ENCODE results near the gene TCF7L2. TPM values are rescaled to one million over a fixed set of nuclear protein-coding genes. Genes with fewer than 3 reads are reported as not detected.
A peak's percentile ranks its signal among the peaks of the same experiment; 100 is the strongest.

The TCF7L2 gene
- total and polyA plus RNA-seq, 2 donors, result 1.4 to 11.1 TPM

DNA sequence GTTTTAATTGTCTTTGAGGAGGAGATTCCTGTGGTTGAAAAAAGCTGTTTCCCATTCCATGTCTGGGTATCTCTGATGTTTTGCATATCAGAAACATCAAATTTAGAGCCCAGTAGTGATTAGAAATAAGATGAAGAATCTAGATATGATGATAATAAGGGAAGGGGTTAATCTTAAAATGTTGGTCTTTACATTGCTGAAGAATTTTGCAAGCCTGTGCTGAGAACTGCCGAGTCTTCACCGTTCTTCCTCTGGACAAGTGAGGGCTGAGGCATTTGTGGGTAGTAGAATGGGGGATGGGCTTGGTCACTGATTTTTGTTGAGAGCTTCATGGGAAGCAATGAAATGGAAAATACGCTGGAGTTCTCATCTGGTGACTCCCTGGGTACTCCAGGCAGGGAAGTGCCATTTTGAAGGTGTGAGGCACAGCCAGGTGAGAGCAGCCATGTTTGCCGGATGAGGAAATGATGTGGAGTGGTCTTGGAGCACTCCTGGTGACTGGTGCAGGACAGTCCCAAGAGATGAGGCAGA, 10.2 kb downstream of the TCF7L2 start:
- Histone ChIP-seq H3K9me3 (ENCODE audit: control insufficient read depth in 2 of 2, insufficient read depth in 1 of 2, low read length in 1 of 2) (no peaks in the 10 kb centered on the region), H3K4me3 (ENCODE audit: low read length in 2 of 2) (no peak overlapping the region), H3K27me3 (ENCODE audit: control insufficient read depth in 2 of 2, insufficient read depth in 1 of 2, low read length in 1 of 2) (peaks cover 0 to 3% of the 10 kb centered on the region in 2 donors), H3K4me1 (ENCODE audit: control insufficient read depth in 2 of 2, insufficient read depth in 2 of 2, low read length in 2 of 2) (peaks cover 0 to 14% of the 10 kb centered on the region in 2 donors), H3K36me3 (ENCODE audit: control insufficient read depth in 2 of 2, insufficient read depth in 2 of 2, low read length in 1 of 2) (peaks cover 0 to 3% of the 10 kb centered on the region in 2 donors), H3K27ac (ENCODE audit: low read depth in 1 of 2, low read length in 1 of 2) (no peak overlapping the region)
- DNase-seq (ENCODE audit: low read depth in 6 of 9, low spot score in 9 of 9), result no peak
- 96% methylated on average over 4 of the region's 4 CpGs for WGBS

DNA sequence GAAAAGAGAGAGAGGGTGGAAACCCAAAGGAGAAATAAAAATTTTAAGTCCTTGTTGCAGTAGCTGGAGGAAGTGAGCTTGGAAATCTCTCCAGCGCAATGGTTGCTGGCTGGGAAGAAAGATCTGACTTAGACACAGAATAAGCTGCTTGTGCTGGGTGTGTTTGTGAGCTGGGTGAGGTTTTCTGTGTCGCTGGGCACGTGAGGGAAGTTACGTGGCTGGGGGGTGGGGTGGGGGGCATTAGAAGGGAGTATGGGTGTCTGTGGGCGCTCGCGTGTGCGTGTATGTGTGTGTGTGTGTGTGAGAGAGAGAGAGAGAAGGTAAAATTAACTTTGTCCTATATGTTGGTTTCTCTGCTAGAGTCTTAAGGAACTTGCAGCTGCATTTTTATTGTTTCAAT, 11.6 kb downstream of the TCF7L2 start:
- H3K27ac ChIP-seq (ENCODE audit: low read depth in 1 of 2, low read length in 1 of 2), result no peak overlapping the region
- H3K9me3 ChIP-seq (ENCODE audit: control insufficient read depth in 2 of 2, insufficient read depth in 1 of 2, low read length in 1 of 2), result no peaks in the 10 kb centered on the region
- peaks cover 0 to 3% of the 10 kb centered on the region in 2 donors for H3K36me3 ChIP-seq (ENCODE audit: control insufficient read depth in 2 of 2, insufficient read depth in 2 of 2, low read length in 1 of 2)
- 34% methylated on average over 8 of the region's 8 CpGs for WGBS
- H3K27me3 ChIP-seq (ENCODE audit: control insufficient read depth in 2 of 2, insufficient read depth in 1 of 2, low read length in 1 of 2), result no peaks in the 10 kb centered on the region
- peaks cover 0 to 4% of the 10 kb centered on the region in 2 donors for H3K4me1 ChIP-seq (ENCODE audit: control insufficient read depth in 2 of 2, insufficient read depth in 2 of 2, low read length in 2 of 2)
- H3K4me3 ChIP-seq (ENCODE audit: low read length in 2 of 2), result no peak overlapping the region
- peak in 1 of 9 donors; percentile 29 for DNase-seq (ENCODE audit: low read depth in 6 of 9, low spot score in 9 of 9)

DNA sequence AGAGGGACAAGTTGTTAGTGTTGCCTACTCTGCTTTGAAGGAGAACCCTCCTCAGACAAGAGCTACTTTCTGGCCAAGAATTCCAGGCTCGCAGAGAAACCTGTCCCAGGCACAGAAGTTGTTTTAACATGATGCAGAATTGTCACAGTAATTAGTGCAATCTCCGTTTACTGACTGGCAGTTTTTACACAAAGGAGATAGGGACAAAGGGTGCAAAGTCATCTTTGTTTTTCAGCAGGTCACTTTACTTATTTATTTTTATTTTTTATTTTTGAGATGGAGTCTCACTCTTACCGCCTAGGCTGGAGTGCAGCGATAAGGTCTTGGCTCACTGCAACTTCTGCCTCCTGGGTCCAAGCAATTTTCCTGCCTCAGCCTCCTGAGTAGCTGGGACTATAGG, 12.3 kb downstream of the TCF7L2 start:
- 97% methylated on average over 4 of the region's 4 CpGs for WGBS
- Histone ChIP-seq H3K27me3 (ENCODE audit: control insufficient read depth in 2 of 2, insufficient read depth in 1 of 2, low read length in 1 of 2) (no peaks in the 10 kb centered on the region), H3K4me1 (ENCODE audit: control insufficient read depth in 2 of 2, insufficient read depth in 2 of 2, low read length in 2 of 2) (no peaks in the 10 kb centered on the region), H3K36me3 (ENCODE audit: control insufficient read depth in 2 of 2, insufficient read depth in 2 of 2, low read length in 1 of 2) (peaks cover 0 to 3% of the 10 kb centered on the region in 2 donors), H3K9me3 (ENCODE audit: control insufficient read depth in 2 of 2, insufficient read depth in 1 of 2, low read length in 1 of 2) (no peaks in the 10 kb centered on the region), H3K27ac (ENCODE audit: low read depth in 1 of 2, low read length in 1 of 2) (no peak overlapping the region), H3K4me3 (ENCODE audit: low read length in 2 of 2) (no peak overlapping the region)
- no peak for DNase-seq (ENCODE audit: low read depth in 6 of 9, low spot score in 9 of 9)

DNA sequence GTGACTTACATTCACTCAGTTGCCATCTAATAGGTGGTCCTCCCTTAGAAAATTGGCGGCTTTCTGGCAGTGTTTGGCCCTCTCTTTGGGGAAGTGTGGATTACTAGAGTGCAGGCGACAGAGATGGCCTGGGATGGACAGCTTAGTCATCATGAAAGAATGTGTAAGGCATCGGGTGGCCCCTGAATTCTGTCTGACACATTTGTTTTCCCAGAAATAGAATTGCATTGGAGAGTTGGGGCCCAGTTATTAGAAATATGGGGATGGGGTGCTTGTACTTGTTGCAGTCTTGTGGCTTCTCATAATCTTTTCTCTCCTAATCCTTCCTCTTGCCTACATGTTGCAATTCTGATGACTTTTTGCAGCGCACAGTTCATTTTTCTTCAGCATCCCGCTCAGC, 13.8 kb downstream of the TCF7L2 start:
- no peak overlapping the region for H3K4me3 ChIP-seq (ENCODE audit: low read length in 2 of 2)
- peaks cover 0 to 3% of the 10 kb centered on the region in 2 donors for H3K36me3 ChIP-seq (ENCODE audit: control insufficient read depth in 2 of 2, insufficient read depth in 2 of 2, low read length in 1 of 2)
- H3K4me1 ChIP-seq (ENCODE audit: control insufficient read depth in 2 of 2, insufficient read depth in 2 of 2, low read length in 2 of 2), result no peaks in the 10 kb centered on the region
- H3K27ac ChIP-seq (ENCODE audit: low read depth in 1 of 2, low read length in 1 of 2), result no peak overlapping the region
- 95% methylated on average over 5 of the region's 5 CpGs for WGBS
- DNase-seq (ENCODE audit: low read depth in 6 of 9, low spot score in 9 of 9), result no peak
- no peaks in the 10 kb centered on the region for H3K9me3 ChIP-seq (ENCODE audit: control insufficient read depth in 2 of 2, insufficient read depth in 1 of 2, low read length in 1 of 2)
- H3K27me3 ChIP-seq (ENCODE audit: control insufficient read depth in 2 of 2, insufficient read depth in 1 of 2, low read length in 1 of 2), result no peaks in the 10 kb centered on the region

DNA sequence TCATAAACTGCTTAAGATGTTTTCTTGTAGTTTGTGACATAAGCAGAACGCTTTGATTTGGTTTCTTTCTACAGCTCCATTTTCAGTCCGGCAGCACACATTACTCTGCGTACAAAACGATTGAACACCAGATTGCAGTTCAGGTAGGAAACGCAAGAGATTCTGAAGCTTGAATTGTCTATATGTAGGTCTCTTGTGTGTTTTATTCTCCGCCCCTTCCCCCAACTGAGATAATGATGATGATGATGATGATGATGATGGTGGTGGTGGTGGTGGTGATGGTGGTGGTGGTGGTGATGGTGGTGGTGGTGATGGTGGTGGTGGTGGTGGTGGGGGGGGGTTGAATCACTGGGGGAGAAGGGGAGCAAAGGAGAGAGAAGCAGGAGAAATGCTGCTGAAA, 14.4 kb downstream of the TCF7L2 start:
- H3K4me1 ChIP-seq (ENCODE audit: control insufficient read depth in 2 of 2, insufficient read depth in 2 of 2, low read length in 2 of 2), result no peaks in the 10 kb centered on the region
- H3K36me3 ChIP-seq (ENCODE audit: control insufficient read depth in 2 of 2, insufficient read depth in 2 of 2, low read length in 1 of 2), result peaks cover 0 to 3% of the 10 kb centered on the region in 2 donors
- H3K27me3 ChIP-seq (ENCODE audit: control insufficient read depth in 2 of 2, insufficient read depth in 1 of 2, low read length in 1 of 2), result no peaks in the 10 kb centered on the region
- whole genome bisulfite sequencing, result 98% methylated on average over 6 of the region's 6 CpGs
- no peak for DNase-seq (ENCODE audit: low read depth in 6 of 9, low spot score in 9 of 9)
- no peak overlapping the region for H3K27ac ChIP-seq (ENCODE audit: low read depth in 1 of 2, low read length in 1 of 2)
- no peaks in the 10 kb centered on the region for H3K9me3 ChIP-seq (ENCODE audit: control insufficient read depth in 2 of 2, insufficient read depth in 1 of 2, low read length in 1 of 2)
- no peak overlapping the region for H3K4me3 ChIP-seq (ENCODE audit: low read length in 2 of 2)

DNA sequence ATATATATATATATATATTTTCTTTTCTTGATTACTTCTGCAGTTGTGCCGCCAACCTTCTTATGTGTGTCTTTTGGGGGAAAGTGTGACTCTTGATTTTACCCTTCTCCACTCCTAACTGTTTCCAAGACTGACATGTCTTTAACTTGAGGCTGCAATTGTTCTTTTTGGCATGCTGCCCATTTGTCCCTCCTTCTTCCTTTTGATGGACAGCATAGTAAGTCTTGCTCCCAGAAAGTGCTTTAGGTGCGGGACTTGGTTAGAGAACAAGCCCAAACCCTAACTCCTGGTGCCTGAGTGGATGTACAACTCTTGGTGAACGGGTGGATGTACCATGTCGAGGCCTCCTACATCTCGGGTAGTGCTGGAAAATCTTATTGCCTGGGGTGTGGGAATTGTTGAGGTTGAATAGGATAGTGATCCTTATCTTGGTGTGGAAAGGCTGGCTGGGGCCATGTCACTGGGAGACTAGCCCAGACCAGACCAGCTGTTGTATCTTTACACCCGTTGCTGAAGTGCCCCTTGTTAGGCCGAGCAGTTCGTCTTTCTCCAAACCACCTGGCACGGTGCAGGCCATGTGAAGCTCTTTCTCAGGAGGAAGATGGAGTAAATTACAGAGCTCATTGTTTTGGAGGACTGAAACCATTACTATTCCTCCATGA, 16.3 kb downstream of the TCF7L2 start:
- no peaks in the 10 kb centered on the region for H3K27me3 ChIP-seq (ENCODE audit: control insufficient read depth in 2 of 2, insufficient read depth in 1 of 2, low read length in 1 of 2)
- H3K27ac ChIP-seq (ENCODE audit: low read depth in 1 of 2, low read length in 1 of 2), result no peak overlapping the region
- no peaks in the 10 kb centered on the region for H3K4me1 ChIP-seq (ENCODE audit: control insufficient read depth in 2 of 2, insufficient read depth in 2 of 2, low read length in 2 of 2)
- no peak overlapping the region for H3K4me3 ChIP-seq (ENCODE audit: low read length in 2 of 2)
- H3K36me3 ChIP-seq (ENCODE audit: control insufficient read depth in 2 of 2, insufficient read depth in 2 of 2, low read length in 1 of 2), result peaks cover 0 to 3% of the 10 kb centered on the region in 2 donors
- H3K9me3 ChIP-seq (ENCODE audit: control insufficient read depth in 2 of 2, insufficient read depth in 1 of 2, low read length in 1 of 2), result no peaks in the 10 kb centered on the region
- WGBS, result 98% methylated on average over 9 of the region's 9 CpGs
- DNase-seq (ENCODE audit: low read depth in 6 of 9, low spot score in 9 of 9), result no peak

DNA sequence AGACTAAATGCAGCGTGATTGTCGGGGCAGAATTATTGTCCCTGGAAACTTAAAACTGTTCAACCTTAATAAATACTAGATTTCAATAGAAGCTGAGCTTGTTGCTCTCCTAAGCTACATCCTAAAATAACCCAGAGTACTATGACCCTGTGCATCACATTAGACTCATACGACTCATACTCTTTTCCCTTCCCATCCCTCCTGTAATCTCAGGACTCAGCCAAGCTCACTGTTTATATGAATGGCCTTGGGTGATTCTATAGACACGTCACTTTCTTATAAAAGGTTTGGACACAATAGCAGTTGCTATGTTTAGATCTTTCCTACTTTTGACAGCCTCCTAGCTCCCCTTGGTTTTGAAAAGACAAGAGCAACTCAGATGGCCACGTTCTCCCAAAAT, 17.2 kb downstream of the TCF7L2 start:
- H3K36me3 ChIP-seq (ENCODE audit: control insufficient read depth in 2 of 2, insufficient read depth in 2 of 2, low read length in 1 of 2), result peaks cover 0 to 3% of the 10 kb centered on the region in 2 donors
- H3K4me3 ChIP-seq (ENCODE audit: low read length in 2 of 2), result no peak overlapping the region
- no peaks in the 10 kb centered on the region for H3K4me1 ChIP-seq (ENCODE audit: control insufficient read depth in 2 of 2, insufficient read depth in 2 of 2, low read length in 2 of 2)
- DNase-seq (ENCODE audit: low read depth in 6 of 9, low spot score in 9 of 9), result no peak
- no peak overlapping the region for H3K27ac ChIP-seq (ENCODE audit: low read depth in 1 of 2, low read length in 1 of 2)
- no peaks in the 10 kb centered on the region for H3K27me3 ChIP-seq (ENCODE audit: control insufficient read depth in 2 of 2, insufficient read depth in 1 of 2, low read length in 1 of 2)
- no peaks in the 10 kb centered on the region for H3K9me3 ChIP-seq (ENCODE audit: control insufficient read depth in 2 of 2, insufficient read depth in 1 of 2, low read length in 1 of 2)
- 98% methylated on average over 5 of the region's 5 CpGs for WGBS

DNA sequence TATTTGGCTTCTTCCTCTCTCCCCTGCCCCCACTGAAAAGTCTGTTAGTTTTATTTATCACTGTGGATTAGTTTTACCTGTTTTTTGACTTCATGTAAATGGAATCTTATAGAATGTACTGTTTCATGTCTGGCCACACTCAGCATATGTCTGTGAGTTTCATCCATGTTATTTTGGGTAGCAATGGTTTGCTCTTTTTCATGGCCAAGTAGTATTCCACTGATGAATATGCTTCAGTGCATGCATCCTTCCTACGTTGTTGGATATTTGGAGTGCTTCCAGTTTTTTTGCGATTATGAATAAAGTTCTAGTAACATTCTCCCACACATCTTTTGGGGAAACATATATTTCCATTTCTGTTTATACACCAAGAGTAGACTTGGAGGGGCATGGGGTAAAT, 19.1 kb downstream of the TCF7L2 start:
- no peak overlapping the region for H3K27ac ChIP-seq (ENCODE audit: low read depth in 1 of 2, low read length in 1 of 2)
- 95% methylated on average over 2 of the region's 2 CpGs for WGBS
- DNase-seq (ENCODE audit: low read depth in 6 of 9, low spot score in 9 of 9), result no peak
- no peaks in the 10 kb centered on the region for H3K9me3 ChIP-seq (ENCODE audit: control insufficient read depth in 2 of 2, insufficient read depth in 1 of 2, low read length in 1 of 2)
- no peak overlapping the region for H3K4me3 ChIP-seq (ENCODE audit: low read length in 2 of 2)
- H3K36me3 ChIP-seq (ENCODE audit: control insufficient read depth in 2 of 2, insufficient read depth in 2 of 2, low read length in 1 of 2), result peaks cover 0 to 5% of the 10 kb centered on the region in 2 donors
- no peaks in the 10 kb centered on the region for H3K27me3 ChIP-seq (ENCODE audit: control insufficient read depth in 2 of 2, insufficient read depth in 1 of 2, low read length in 1 of 2)
- H3K4me1 ChIP-seq (ENCODE audit: control insufficient read depth in 2 of 2, insufficient read depth in 2 of 2, low read length in 2 of 2), result no peaks in the 10 kb centered on the region

DNA sequence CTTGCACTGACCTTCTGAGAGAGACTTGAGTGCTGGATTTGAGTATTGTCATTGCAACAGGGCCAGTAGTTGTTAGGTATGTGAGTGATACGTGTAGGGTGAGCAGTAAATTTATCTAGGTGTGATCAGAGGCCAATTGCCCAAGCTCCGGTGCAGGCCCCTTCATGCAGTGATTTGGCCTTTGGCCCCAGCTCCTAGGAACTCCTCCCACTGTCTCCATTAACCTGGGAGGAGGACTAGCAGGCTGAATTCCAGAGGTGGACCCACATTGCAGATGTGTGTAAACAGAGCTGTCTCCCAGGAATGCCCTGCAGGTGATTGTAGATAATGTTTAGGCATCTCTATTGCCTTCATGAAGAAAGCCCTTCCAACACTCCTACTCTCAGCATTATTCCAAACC, 19.5 kb downstream of the TCF7L2 start:
- 98% methylated on average over 2 of the region's 2 CpGs for WGBS
- Histone ChIP-seq H3K36me3 (ENCODE audit: control insufficient read depth in 2 of 2, insufficient read depth in 2 of 2, low read length in 1 of 2) (peaks cover 0 to 5% of the 10 kb centered on the region in 2 donors), H3K27me3 (ENCODE audit: control insufficient read depth in 2 of 2, insufficient read depth in 1 of 2, low read length in 1 of 2) (no peaks in the 10 kb centered on the region), H3K4me3 (ENCODE audit: low read length in 2 of 2) (no peak overlapping the region), H3K27ac (ENCODE audit: low read depth in 1 of 2, low read length in 1 of 2) (no peak overlapping the region), H3K4me1 (ENCODE audit: control insufficient read depth in 2 of 2, insufficient read depth in 2 of 2, low read length in 2 of 2) (no peaks in the 10 kb centered on the region), H3K9me3 (ENCODE audit: control insufficient read depth in 2 of 2, insufficient read depth in 1 of 2, low read length in 1 of 2) (no peaks in the 10 kb centered on the region)
- no peak for DNase-seq (ENCODE audit: low read depth in 6 of 9, low spot score in 9 of 9)
